Activated T-helper 1 cell treated with anti-CD3 and anti-CD28 coated beads, Interleukin-12 subunit alpha, Interleukin-12 subunit beta, Interleukin-2, Interleukin-4 antibody, amounts not matched to agents 30 ng/mL and 10 ng/mL and 1 ng/mL, durations not matched to agents 14 hours and 24 hours and 36 hours (primary cell): ENCODE data around the gene NCBP1. TPM values are rescaled to one million over a fixed set of nuclear protein-coding genes. Genes with fewer than 3 reads are reported as not detected.
"Not testable (repeated sequence)": the region's sequence is repeated elsewhere in the genome, so short reads cannot be mapped to it uniquely, and the experiment has no call there.

Experiments
- DNase-seq: peaks from one replicate; pipeline ENCODE4 v3.0.0; 2021; ENCODE audit warnings: low spot score
- H3K27ac Mint-ChIP-seq: one replicate; pipeline ENCODE4 v1.8.0; 2021; ENCODE audit warnings: mild to moderate bottlenecking, mixed read lengths
- H3K27me3 Mint-ChIP-seq: one replicate; pipeline ENCODE4 v1.8.0; 2022; ENCODE audit warnings: mild to moderate bottlenecking, moderate library complexity, mixed read lengths; ENCODE audit not compliant: insufficient read depth
- H3K36me3 Mint-ChIP-seq: one replicate; pipeline ENCODE4 v1.8.0; 2021; ENCODE audit warnings: low read depth, mixed read lengths
- H3K4me1 Mint-ChIP-seq: one replicate; pipeline ENCODE4 v1.8.0; 2021; ENCODE audit warnings: low read depth, mixed read lengths
- H3K4me3 Mint-ChIP-seq: one replicate; pipeline ENCODE4 v1.8.0; 2021; ENCODE audit warnings: mild to moderate bottlenecking, moderate library complexity, mixed read lengths
- H3K9me3 Mint-ChIP-seq: one replicate; pipeline ENCODE4 v1.8.0; 2021; ENCODE audit warnings: mixed read lengths
- intact Hi-C: fragments of 100-400 bp; cut with micrococcal nuclease; formaldehyde crosslinking; loops from one replicate; pipeline ENCODE4 v1.15.1; 2024
- total RNA-seq: library from RNA; stranded (reverse); gene quantifications from 2 replicates; pipeline ENCODE4 v1.2.3, GENCODE V29; 2022

NCBP1 gene
- 43.2 and 50.5 TPM in 2 replicates for total RNA-seq

- peak; percentile 95 for DNase-seq
- Mint-ChIP-seq H3K27ac (peak within 1 kb of the TSS; percentile 99), H3K27me3 (no peaks in the 10 kb centered on the region), H3K36me3 (peaks cover 16% of the 10 kb centered on the region), H3K4me3 (peak within 1 kb of the TSS; percentile 94), H3K9me3 (no peaks in the 10 kb centered on the region), H3K4me1 (peaks cover 48% of the 10 kb centered on the region)
- intact Hi-C loops, result loop anchor here (1.0 to 10.0 kb wide), 12 partner anchors 18 to 1214 kb away; partner anchors contain the start of genes TRMO, XPA, ZNF367 and ZNF510
Observed at GRCh38 chr9:97632985-97633858, at the start of gene NCBP1, which contains the start of gene TSTD2. Gene NCBP1, plus strand, starts transcription at chr9:97633821. Its CDS starts 61 bp downstream, at chr9:97633882. Gene TSTD2, minus strand, starts transcription at chr9:97633368. Its CDS starts 5,806 bp downstream, at chr9:97627562.

- H3K27me3 Mint-ChIP-seq, H3K27ac Mint-ChIP-seq, H3K36me3 Mint-ChIP-seq, H3K4me1 Mint-ChIP-seq, H3K4me3 Mint-ChIP-seq, intact Hi-C loops, DNase-seq, H3K9me3 Mint-ChIP-seq: not testable (repeated sequence)
Observed at GRCh38 chr9:97584778-97585177, 48.8 kb upstream of the NCBP1 start.

GRCh38 chr9:97586909-97587308, 46.7 kb upstream of the NCBP1 start:
- H3K27me3 Mint-ChIP-seq, DNase-seq, H3K9me3 Mint-ChIP-seq, H3K4me3 Mint-ChIP-seq, H3K4me1 Mint-ChIP-seq, intact Hi-C loops, H3K36me3 Mint-ChIP-seq, H3K27ac Mint-ChIP-seq: not testable (repeated sequence)

GRCh38 chr9:97591535-97591934, 42.1 kb upstream of the NCBP1 start:
- Mint-ChIP-seq H3K9me3 (peaks cover 9% of the 10 kb centered on the region), H3K27ac (no peak overlapping the region), H3K36me3 (no peaks in the 10 kb centered on the region), H3K27me3 (peaks cover 4% of the 10 kb centered on the region), H3K4me3 (no peak overlapping the region), H3K4me1 (no peaks in the 10 kb centered on the region)
- DNase-seq, result no peak
- intact Hi-C loops, result no loop called here

GRCh38 chr9:97592126-97592525, 41.5 kb upstream of the NCBP1 start:
- Mint-ChIP-seq H3K9me3 (peaks cover 5% of the 10 kb centered on the region), H3K36me3 (no peaks in the 10 kb centered on the region), H3K27me3 (peaks cover 3% of the 10 kb centered on the region), H3K4me1 (no peaks in the 10 kb centered on the region), H3K4me3 (no peak overlapping the region), H3K27ac (no peak overlapping the region)
- intact Hi-C loops, result no loop called here
- DNase-seq, result no peak

GRCh38 chr9:97593960-97594359, 39.7 kb upstream of the NCBP1 start:
- intact Hi-C loops, result no loop called here
- no peak for DNase-seq
- Mint-ChIP-seq H3K9me3 (no peaks in the 10 kb centered on the region), H3K4me3 (no peak overlapping the region), H3K36me3 (peaks cover 2% of the 10 kb centered on the region), H3K27ac (no peak overlapping the region), H3K4me1 (peaks cover 7% of the 10 kb centered on the region), H3K27me3 (peaks cover 3% of the 10 kb centered on the region)

- DNase-seq, result no peak
- Mint-ChIP-seq H3K36me3 (peaks cover 2% of the 10 kb centered on the region), H3K27ac (no peak overlapping the region), H3K9me3 (no peaks in the 10 kb centered on the region), H3K4me3 (no peak overlapping the region), H3K27me3 (peaks cover 3% of the 10 kb centered on the region), H3K4me1 (peaks cover 9% of the 10 kb centered on the region)
- intact Hi-C loops, result no loop called here
Observed at GRCh38 chr9:97594381-97594921, 39.2 kb upstream of the NCBP1 start.

- intact Hi-C loops, result loop anchor here (5.0 kb wide), 1 partner anchor 40 kb away; no protein-coding TSS in a partner anchor
- no peak overlapping the region for H3K4me3 Mint-ChIP-seq
- peaks cover 10% of the 10 kb centered on the region for H3K36me3 Mint-ChIP-seq
- H3K27me3 Mint-ChIP-seq, result no peaks in the 10 kb centered on the region
- H3K27ac Mint-ChIP-seq, result no peak overlapping the region
- peaks cover 9% of the 10 kb centered on the region for H3K4me1 Mint-ChIP-seq
- DNase-seq, result no peak
- no peaks in the 10 kb centered on the region for H3K9me3 Mint-ChIP-seq
Observed at GRCh38 chr9:97596906-97597305, 36.7 kb upstream of the NCBP1 start.

GRCh38 chr9:97598461-97599288, 34.9 kb upstream of the NCBP1 start:
- Mint-ChIP-seq H3K9me3 (no peaks in the 10 kb centered on the region), H3K27me3 (no peaks in the 10 kb centered on the region), H3K36me3 (peaks cover 18% of the 10 kb centered on the region), H3K4me3 (no peak overlapping the region), H3K27ac (no peak overlapping the region), H3K4me1 (peaks cover 9% of the 10 kb centered on the region)
- peak; percentile 60 for DNase-seq
- intact Hi-C loops, result loop anchor here (1.0 to 5.0 kb wide), 6 partner anchors 17 to 741 kb away; no protein-coding TSS in a partner anchor

GRCh38 chr9:97599314-97599846, 34.2 kb upstream of the NCBP1 start:
- no peaks in the 10 kb centered on the region for H3K9me3 Mint-ChIP-seq
- intact Hi-C loops, result loop anchor here (5.0 kb wide), 1 partner anchor 42 kb away; no protein-coding TSS in a partner anchor

GRCh38 chr9:97600531-97601227, 32.9 kb upstream of the NCBP1 start:
- Mint-ChIP-seq H3K36me3 (peaks cover 24% of the 10 kb centered on the region), H3K4me1 (peaks cover 9% of the 10 kb centered on the region), H3K27me3 (no peaks in the 10 kb centered on the region), H3K9me3 (no peaks in the 10 kb centered on the region), H3K4me3 (no peak overlapping the region), H3K27ac (no peak overlapping the region)
- DNase-seq, result no peak
- intact Hi-C loops, result no loop called here

More at GRCh38 chr9:97599314-97599846, 34.2 kb upstream of the NCBP1 start:
- DNase-seq, result no peak
- Mint-ChIP-seq H3K27ac (no peak overlapping the region), H3K4me3 (no peak overlapping the region), H3K36me3 (peaks cover 18% of the 10 kb centered on the region), H3K4me1 (peaks cover 9% of the 10 kb centered on the region), H3K27me3 (no peaks in the 10 kb centered on the region)
